DOHH2 (cell line): ENCODE results near the gene SDC4.

Source experiments
- H3F3A ChIP-seq: fragments of 200-600 bp; sonication (generic), shearing (Covaris generic); 2 replicates; pipeline ENCODE4 v1.6.0; 2016; ENCODE audit warnings: antibody characterized with exemption, mild to moderate bottlenecking; ENCODE audit not compliant: control insufficient read depth, insufficient read depth
- H3K27ac ChIP-seq: fragments of 200-600 bp; sonication (generic); 2 replicates; pipeline ENCODE4 v1.5.1; 2014; ENCODE audit warnings: low read depth, mild to moderate bottlenecking, low read length, moderate library complexity
- H3K27me3 ChIP-seq: fragments of 200-600 bp; sonication (generic); 2 replicates; pipeline ENCODE4 v1.6.1; 2014; ENCODE audit warnings: mild to moderate bottlenecking, low read length, mixed read lengths; ENCODE audit not compliant: control insufficient read depth
- H3K36me3 ChIP-seq: fragments of 200-600 bp; sonication (generic); 2 replicates; pipeline ENCODE4 v1.6.1; 2014; ENCODE audit warnings: mild to moderate bottlenecking, low read length, moderate library complexity, mixed read lengths; ENCODE audit not compliant: control insufficient read depth
- H3K4me1 ChIP-seq: fragments of 200-600 bp; sonication (generic); 2 replicates; pipeline ENCODE4 v1.6.1; 2014; ENCODE audit warnings: mild to moderate bottlenecking, low read length, mixed read lengths; ENCODE audit not compliant: control insufficient read depth
- H3K4me2 ChIP-seq: fragments of 200-600 bp; sonication (generic); 2 replicates; pipeline ENCODE4 v1.6.0; 2014; ENCODE audit warnings: mild to moderate bottlenecking, low read length, moderate library complexity
- H3K4me3 ChIP-seq: fragments of 200-600 bp; sonication (generic); 2 replicates; pipeline ENCODE4 v1.5.1; 2014; ENCODE audit warnings: mild to moderate bottlenecking, low read length, mixed read lengths
- H3K79me2 ChIP-seq: fragments of 200-600 bp; sonication (generic); 2 replicates; pipeline ENCODE4 v1.6.1; 2014; ENCODE audit warnings: mild to moderate bottlenecking, low read length, mixed read lengths; ENCODE audit not compliant: control insufficient read depth
- H3K9me2 ChIP-seq: fragments of 200-600 bp; sonication (generic); replicated peaks from 2 replicates; pipeline ENCODE4 v1.6.1; 2014; ENCODE audit warnings: mild to moderate bottlenecking, low read length, mixed read lengths; ENCODE audit not compliant: control insufficient read depth
- H3K9me3 ChIP-seq: fragments of 200-600 bp; sonication (generic); 2 replicates; pipeline ENCODE4 v1.6.1; 2014; ENCODE audit warnings: antibody characterized with exemption, low read length, mixed read lengths; ENCODE audit not compliant: control insufficient read depth, insufficient read depth
- H4K20me1 ChIP-seq: fragments of 200-600 bp; sonication (generic); 2 replicates; pipeline ENCODE4 v1.6.0; 2014; ENCODE audit warnings: low read depth, mild to moderate bottlenecking, antibody characterized with exemption, low read length, moderate library complexity; ENCODE audit not compliant: control insufficient read depth, insufficient read depth
- EZH2phosphoT487 ChIP-seq: fragments of 200-600 bp; sonication (generic); IDR thresholded peaks from 2 replicates; pipeline ENCODE4 v1.6.1; 2017; ENCODE audit warnings: borderline replicate concordance, mild to moderate bottlenecking, antibody characterized with exemption, low read length, moderate library complexity, mixed read lengths
- TF ChIP-seq, protein P1 (sequence below): fragments of 200-600 bp; sonication (generic); IDR thresholded peaks from one replicate; pipeline ENCODE4 v1.5.1; 2014; ENCODE audit warnings: antibody characterized with exemption, mild to moderate bottlenecking, low read depth, low read length; ENCODE audit not compliant: poor library complexity, severe bottlenecking

Gene SDC4

GRCh38 chr20:45374101-45374467, 25.9 kb upstream of the SDC4 start:
- peaks cover under 1% of the 10 kb centered on the region; the same call in 1 of the 2 replicates for H4K20me1 ChIP-seq
- peaks cover 1% of the 10 kb centered on the region for H3K36me3 ChIP-seq
- H3K9me3 ChIP-seq, result no peaks in the 10 kb centered on the region
- H3K4me1 ChIP-seq, result peaks cover 26% of the 10 kb centered on the region
- TF ChIP-seq EZH2phosphoT487, result no peak
- TF ChIP-seq, protein P1, sequence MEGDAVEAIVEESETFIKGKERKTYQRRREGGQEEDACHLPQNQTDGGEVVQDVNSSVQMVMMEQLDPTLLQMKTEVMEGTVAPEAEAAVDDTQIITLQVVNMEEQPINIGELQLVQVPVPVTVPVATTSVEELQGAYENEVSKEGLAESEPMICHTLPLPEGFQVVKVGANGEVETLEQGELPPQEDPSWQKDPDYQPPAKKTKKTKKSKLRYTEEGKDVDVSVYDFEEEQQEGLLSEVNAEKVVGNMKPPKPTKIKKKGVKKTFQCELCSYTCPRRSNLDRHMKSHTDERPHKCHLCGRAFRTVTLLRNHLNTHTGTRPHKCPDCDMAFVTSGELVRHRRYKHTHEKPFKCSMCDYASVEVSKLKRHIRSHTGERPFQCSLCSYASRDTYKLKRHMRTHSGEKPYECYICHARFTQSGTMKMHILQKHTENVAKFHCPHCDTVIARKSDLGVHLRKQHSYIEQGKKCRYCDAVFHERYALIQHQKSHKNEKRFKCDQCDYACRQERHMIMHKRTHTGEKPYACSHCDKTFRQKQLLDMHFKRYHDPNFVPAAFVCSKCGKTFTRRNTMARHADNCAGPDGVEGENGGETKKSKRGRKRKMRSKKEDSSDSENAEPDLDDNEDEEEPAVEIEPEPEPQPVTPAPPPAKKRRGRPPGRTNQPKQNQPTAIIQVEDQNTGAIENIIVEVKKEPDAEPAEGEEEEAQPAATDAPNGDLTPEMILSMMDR, result no peak
- no peak overlapping the region for H3K27ac ChIP-seq
- peaks cover 7% of the 10 kb centered on the region for H3F3A ChIP-seq
- no peaks in the 10 kb centered on the region for H3K9me2 ChIP-seq
- peak overlapping the region; percentile 69 for H3K4me3 ChIP-seq
- peak overlapping the region; percentile 73 for H3K4me2 ChIP-seq
- H3K79me2 ChIP-seq, result peaks cover 1% of the 10 kb centered on the region; the same call in 1 of the 2 replicates
- H3K27me3 ChIP-seq, result no peaks in the 10 kb centered on the region

GRCh38 chr20:45373353-45374100, 25.3 kb upstream of the SDC4 start:
- Histone ChIP-seq H3F3A (peaks cover 12% of the 10 kb centered on the region), H3K36me3 (peaks cover 7% of the 10 kb centered on the region), H4K20me1 (peaks cover 6% of the 10 kb centered on the region; the same call in 1 of the 2 replicates), H3K9me3 (no peaks in the 10 kb centered on the region), H3K4me2 (peak overlapping the region; percentile 73), H3K79me2 (peaks cover 7% of the 10 kb centered on the region; the same call in 1 of the 2 replicates), H3K4me1 (peaks cover 31% of the 10 kb centered on the region), H3K4me3 (peak overlapping the region; percentile 69), H3K9me2 (no peaks in the 10 kb centered on the region), H3K27me3 (no peaks in the 10 kb centered on the region), H3K27ac (peak overlapping the region; percentile 40)
- no peak for TF ChIP-seq EZH2phosphoT487
- TF ChIP-seq, protein P1, result peak; percentile 97

DNA sequence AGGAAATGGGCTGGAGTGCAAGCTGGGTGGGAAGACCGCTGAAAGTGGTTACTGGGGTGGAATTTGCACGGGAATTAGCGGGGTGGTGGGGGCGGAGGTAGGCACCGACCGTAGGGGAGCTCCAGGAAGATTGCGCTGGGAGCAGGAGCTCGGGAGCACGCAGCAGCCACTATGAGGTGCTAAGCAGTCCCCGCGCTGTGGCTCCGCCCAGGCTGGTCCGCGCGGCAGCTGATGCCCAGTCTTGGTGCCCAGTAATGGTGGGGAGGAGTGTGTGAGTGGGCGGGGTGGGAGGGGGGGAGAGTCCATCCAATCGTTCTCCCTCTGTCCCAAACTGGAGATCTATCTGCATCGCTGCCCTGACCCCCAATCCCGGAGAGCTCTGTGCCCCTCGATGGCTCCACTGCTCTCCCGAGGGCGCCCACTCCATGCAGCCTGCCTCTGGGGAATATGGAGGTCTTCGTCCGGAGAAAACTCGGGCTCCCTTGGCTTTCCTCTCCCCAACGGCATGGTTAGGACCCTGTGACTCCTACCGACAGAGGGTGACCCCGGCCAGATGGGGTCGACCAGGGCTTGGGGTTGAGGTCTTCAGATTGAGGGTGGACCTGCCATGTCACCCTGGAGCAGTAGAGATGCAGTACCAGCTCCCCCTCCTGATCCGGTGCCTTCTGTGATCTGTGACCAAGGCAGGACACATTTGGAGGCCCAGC, 24.6 kb upstream of the SDC4 start:
- Histone ChIP-seq H3F3A (peaks cover 17% of the 10 kb centered on the region), H3K27me3 (no peaks in the 10 kb centered on the region), H3K79me2 (peaks cover 7% of the 10 kb centered on the region; the same call in 1 of the 2 replicates), H3K36me3 (peaks cover 9% of the 10 kb centered on the region), H3K4me2 (peak overlapping the region; percentile 73), H3K9me2 (no peaks in the 10 kb centered on the region), H3K4me3 (peak overlapping the region; percentile 69), H3K27ac (peak overlapping the region; percentile 40), H4K20me1 (peaks cover 9% of the 10 kb centered on the region), H3K4me1 (peaks cover 38% of the 10 kb centered on the region), H3K9me3 (no peaks in the 10 kb centered on the region)
- TF ChIP-seq, protein P1, result no peak
- TF ChIP-seq EZH2phosphoT487, result no peak
